GM23338 (cell line): ENCODE data around the gene TMEM30B. TPM values are rescaled to one million over a fixed set of nuclear protein-coding genes. Genes with fewer than 3 reads are reported as not detected.

Source experiments
- ATAC-seq: fragments of 200-7000 bp; cut with Tn5 transposase; 3 replicates; pipeline ENCODE4 v1.9.1; 2020
- DNase-seq: peaks from one replicate; pipeline ENCODE4 v3.0.0-alpha.2; 2015; ENCODE audit warnings: low spot score
- H2AFZ ChIP-seq: fragments of 200-600 bp; sonication (generic); 2 replicates; pipeline ENCODE4 v1.8.0; 2016; ENCODE audit warnings: antibody characterized with exemption, mild to moderate bottlenecking, moderate library complexity
- H3F3A ChIP-seq: fragments of 200-600 bp; sonication (generic); replicated peaks from 2 replicates; pipeline ENCODE4 v1.8.0; 2017; ENCODE audit warnings: antibody characterized with exemption, mixed run types, low read depth
- H3K27ac ChIP-seq: fragments of 200-600 bp; sonication (generic); 2 replicates; pipeline ENCODE4 v1.6.1; 2016; ENCODE audit warnings: low read depth
- H3K27me3 ChIP-seq: fragments of 200-600 bp; sonication (generic); 2 replicates; pipeline ENCODE4 v1.8.0; 2016; ENCODE audit warnings: mild to moderate bottlenecking, mixed run types, moderate library complexity; ENCODE audit not compliant: insufficient read depth
- H3K36me3 ChIP-seq: fragments of 200-600 bp; sonication (generic); 2 replicates; pipeline ENCODE4 v1.8.0; 2016; ENCODE audit warnings: mild to moderate bottlenecking; ENCODE audit not compliant: insufficient read depth
- H3K4me1 ChIP-seq: fragments of 200-600 bp; sonication (generic); 2 replicates; pipeline ENCODE4 v1.8.0; 2016; ENCODE audit warnings: mild to moderate bottlenecking, moderate library complexity; ENCODE audit not compliant: insufficient read depth
- H3K4me2 ChIP-seq: fragments of 200-600 bp; sonication (generic); 2 replicates; pipeline ENCODE4 v1.7.1; 2017; ENCODE audit warnings: mixed run types
- H3K4me3 ChIP-seq: fragments of 200-600 bp; sonication (generic); 2 replicates; pipeline ENCODE4 v1.6.1; 2016; ENCODE audit warnings: mixed run types
- H3K79me2 ChIP-seq: fragments of 200-600 bp; sonication (generic); replicated peaks from 2 replicates; pipeline ENCODE4 v1.8.0; 2017; ENCODE audit warnings: mild to moderate bottlenecking; ENCODE audit not compliant: insufficient read depth
- H3K9me2 ChIP-seq: fragments of 200-600 bp; sonication (generic); 2 replicates; pipeline ENCODE4 v1.8.0; 2017; ENCODE audit not compliant: insufficient read depth
- H4K20me1 ChIP-seq: fragments of 200-600 bp; sonication (generic); replicated peaks from 2 replicates; pipeline ENCODE4 v1.8.0; 2017; ENCODE audit warnings: mild to moderate bottlenecking; ENCODE audit not compliant: insufficient read depth
- H3K27ac Mint-ChIP-seq: 2 replicates; pipeline ENCODE4 v1.8.0; 2020; ENCODE audit warnings: inconsistent platforms, mild to moderate bottlenecking, moderate library complexity, mixed read lengths
- H3K27me3 Mint-ChIP-seq: 3 replicates; pipeline ENCODE4 v1.8.0; 2022; ENCODE audit warnings: low read depth, mild to moderate bottlenecking, moderate library complexity, mixed read lengths, inconsistent platforms; ENCODE audit not compliant: insufficient read depth, poor library complexity
- H3K36me3 Mint-ChIP-seq: 3 replicates; pipeline ENCODE4 v1.8.0; 2021; ENCODE audit warnings: low read depth, mild to moderate bottlenecking, inconsistent platforms, moderate library complexity, mixed read lengths
- H3K4me1 Mint-ChIP-seq: 3 replicates; pipeline ENCODE4 v1.8.0; 2020; ENCODE audit warnings: mild to moderate bottlenecking, inconsistent platforms, mixed read lengths
- H3K4me3 Mint-ChIP-seq: 3 replicates; pipeline ENCODE4 v1.8.0; 2021; ENCODE audit warnings: moderate library complexity, mild to moderate bottlenecking, inconsistent platforms, mixed read lengths
- H3K9me3 Mint-ChIP-seq: 3 replicates; pipeline ENCODE4 v1.8.0; 2020; ENCODE audit warnings: moderate library complexity, mild to moderate bottlenecking, inconsistent platforms, mixed read lengths
- CREB1 ChIP-seq: fragments of 250-450 bp; sonication (Bioruptor Pico); IDR thresholded peaks from 2 replicates; pipeline ENCODE4 v1.5.0; 2020; ENCODE audit warnings: low read depth, mild to moderate bottlenecking, moderate library complexity
- CTCF ChIP-seq, 2 experiments: fragments of 200-600 bp in 1 of 2; sonication (generic) in 1 of 2; conservative IDR thresholded peaks; 2 replicates each; pipeline versions ENCODE4 v1.5.1 to v1.6.1; 2016 to 2017; ENCODE audit warnings: antibody characterized with exemption in 2 of 2, low read depth in 2 of 2, mild to moderate bottlenecking in 2 of 2, moderate library complexity in 1 of 2
- NANOG ChIP-seq: IDR thresholded peaks from 2 replicates; pipeline ENCODE4 v1.6.1; 2016; ENCODE audit warnings: antibody characterized with exemption, borderline replicate concordance
- REST ChIP-seq: IDR thresholded peaks from one replicate; pipeline ENCODE4 v1.6.1; 2018; ENCODE audit warnings: antibody characterized with exemption; ENCODE audit not compliant: unreplicated experiment
- STAT1 ChIP-seq: IDR thresholded peaks from one replicate; pipeline ENCODE4 v1.6.1; 2016; ENCODE audit warnings: antibody characterized with exemption; ENCODE audit not compliant: unreplicated experiment
- ZNF114 ChIP-seq: fragments of 250-450 bp; sonication (Bioruptor Pico); IDR thresholded peaks from 2 replicates; pipeline ENCODE4 v1.5.0; 2020; ENCODE audit warnings: mild to moderate bottlenecking, moderate library complexity
- ZNF331 ChIP-seq: fragments of 250-450 bp; sonication (Bioruptor Pico); IDR thresholded peaks from 2 replicates; pipeline ENCODE4 v1.5.0; 2020; ENCODE audit warnings: low read depth, mild to moderate bottlenecking, moderate library complexity
- ZNF462 ChIP-seq: fragments of 250-450 bp; sonication (Bioruptor Pico); IDR thresholded peaks from 2 replicates; pipeline ENCODE4 v1.5.0; 2020; ENCODE audit warnings: mild to moderate bottlenecking, moderate library complexity
- polyA plus RNA-seq: library from polyadenylated mRNA; unstranded; fragments of >200 nt; fragmentation: Nextera tagmentation; extraction: Ambion mirVana; gene quantifications from 2 replicates; pipeline ENCODE4 v1.2.1, GENCODE V29; 2016
- total RNA-seq: library from RNA; depleted of rRNA; stranded (reverse); fragments of >200 nt; shearing (Covaris generic); gene quantifications from 2 replicates; pipeline ENCODE4 v1.2.3, GENCODE V29; 2014

TMEM30B gene
- total and polyA plus RNA-seq, 2 experiments from 2014 or later, result 7.2 to 22.9 TPM

GRCh38 chr14:61240206-61240605 lies 40.9 kb downstream of the TMEM30B start:
- Mint-ChIP-seq H3K9me3 (peaks cover 37% of the 10 kb centered on the region), H3K36me3 (peaks cover 36% of the 10 kb centered on the region), H3K4me1 (peaks cover 51% of the 10 kb centered on the region), H3K27me3 (peaks cover 1% of the 10 kb centered on the region), H3K27ac (no peak overlapping the region), H3K4me3 (no peak overlapping the region)
- Histone ChIP-seq H3K4me2 (peak overlapping the region; percentile 44; the same call in 1 of the 2 replicates), H3K36me3 (0 out of 2 replicates have a peak, but pooled peaks cover 6% of the 10 kb centered on the region), H3K79me2 (no peaks in the 10 kb centered on the region), H2AFZ (no peak overlapping the region), H3F3A (peaks cover 3% of the 10 kb centered on the region; the same call in 1 of the 2 replicates), H3K27ac (peak overlapping the region; percentile 93; the same call in 1 of the 2 replicates), H3K4me3 (no peak overlapping the region), H3K27me3 (no peaks in the 10 kb centered on the region), H4K20me1 (no peaks in the 10 kb centered on the region), H3K4me1 (peaks cover 41% of the 10 kb centered on the region), H3K9me2 (no peaks in the 10 kb centered on the region; the same call in 1 of the 2 replicates)
- TF ChIP-seq REST (no peak), ZNF114 (CRISPR knock-in tag) (no peak), CREB1 (CRISPR knock-in tag) (no peak), STAT1 (no peak), ZNF462 (CRISPR knock-in tag) (no peak), CTCF (conservative IDR thresholded peaks at IDR 0.05; ENCODE audit: low read depth in 2 of 2) (no peak), NANOG (no peak), ZNF331 (CRISPR knock-in tag) (no peak)
- DNase-seq (peak; percentile 14), ATAC-seq (no peak)
